ENCODE data around the gene ZDHHC14. TPM values are rescaled to one million over a fixed set of nuclear protein-coding genes. Genes with fewer than 3 reads are reported as not detected.

Gene ZDHHC14
- polyA plus RNA-seq, 2 of the 4 experiments (the other 2 are of a cell fraction) = 2.2 to 2.8 TPM

DNA sequence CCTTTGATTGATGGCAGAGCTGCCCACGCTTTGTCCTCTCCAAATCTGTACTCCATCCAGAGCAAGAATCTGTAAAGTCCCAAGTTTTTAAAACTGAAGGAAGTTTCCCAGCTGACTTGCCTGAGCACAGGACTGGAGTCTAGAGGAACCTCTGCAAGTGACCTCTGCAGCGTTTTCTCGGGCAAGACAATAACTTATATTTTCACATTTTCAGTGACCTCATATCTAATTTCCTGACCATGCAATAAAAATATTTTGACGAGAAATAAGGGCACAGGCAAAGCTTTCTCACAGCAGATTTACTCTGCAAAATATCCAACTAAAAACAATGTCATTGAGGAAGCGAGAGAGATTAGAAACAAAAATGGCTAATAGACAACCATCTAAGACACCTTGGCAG lies 256.5 kb downstream of the ZDHHC14 start:
- ChIA-PET CTCF (no interaction called here), POLR2A (no interaction called here)
- no peak overlapping the region for H3K4me2 ChIP-seq
- no peaks in the 10 kb centered on the region for H3K9me3 ChIP-seq
- no peak for FAIRE-seq
- no peaks in the 10 kb centered on the region for H3K4me1 ChIP-seq
- DNase-seq (ENCODE audit: low read depth in 1 of 2, low spot score in 1 of 2) = no peak
- WGBS (ENCODE audit: missing lambda C conversion rate) = 82% methylated on average over 5 of the region's 5 CpGs
- no peak overlapping the region for H3K27ac ChIP-seq
- ATAC-seq = no peak
- H3K4me3 ChIP-seq = no peak overlapping the region
- TF ChIP-seq ZSCAN20 (CRISPR knock-in tag; IDR thresholded peaks at IDR 0.05) (no peak), CEBPB (IDR thresholded peaks at IDR 0.05) (no peak), MAZ (IDR thresholded peaks at IDR 0.05; ENCODE audit: borderline replicate concordance, low read depth, low read length) (no peak), HEYL (CRISPR knock-in tag; IDR thresholded peaks at IDR 0.05) (no peak), TP53 (CRISPR knock-in tag; IDR thresholded peaks at IDR 0.05) (no peak), ESRRA (IDR thresholded peaks at IDR 0.05; ENCODE audit: borderline replicate concordance, low read length) (no peak), EP300 (IDR thresholded peaks at IDR 0.05) (no peak), RCOR1 (IDR thresholded peaks at IDR 0.05; ENCODE audit: low read depth, low read length) (no peak), JUNB (IDR thresholded peaks at IDR 0.05) (no peak), ZNF302 (CRISPR knock-in tag; IDR thresholded peaks at IDR 0.05) (no peak), FOSB (CRISPR knock-in tag; IDR thresholded peaks at IDR 0.05) (no peak), NFE2L2 (conservative IDR thresholded peaks at IDR 0.05; ENCODE audit: low read length) (no peak)
- TF ChIP-seq, protein P1, sequence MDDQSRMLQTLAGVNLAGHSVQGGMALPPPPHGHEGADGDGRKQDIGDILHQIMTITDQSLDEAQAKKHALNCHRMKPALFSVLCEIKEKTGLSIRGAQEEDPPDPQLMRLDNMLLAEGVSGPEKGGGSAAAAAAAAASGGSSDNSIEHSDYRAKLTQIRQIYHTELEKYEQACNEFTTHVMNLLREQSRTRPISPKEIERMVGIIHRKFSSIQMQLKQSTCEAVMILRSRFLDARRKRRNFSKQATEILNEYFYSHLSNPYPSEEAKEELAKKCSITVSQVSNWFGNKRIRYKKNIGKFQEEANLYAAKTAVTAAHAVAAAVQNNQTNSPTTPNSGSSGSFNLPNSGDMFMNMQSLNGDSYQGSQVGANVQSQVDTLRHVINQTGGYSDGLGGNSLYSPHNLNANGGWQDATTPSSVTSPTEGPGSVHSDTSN (IDR thresholded peaks at IDR 0.05) = no peak
- TF ChIP-seq, protein P2, sequence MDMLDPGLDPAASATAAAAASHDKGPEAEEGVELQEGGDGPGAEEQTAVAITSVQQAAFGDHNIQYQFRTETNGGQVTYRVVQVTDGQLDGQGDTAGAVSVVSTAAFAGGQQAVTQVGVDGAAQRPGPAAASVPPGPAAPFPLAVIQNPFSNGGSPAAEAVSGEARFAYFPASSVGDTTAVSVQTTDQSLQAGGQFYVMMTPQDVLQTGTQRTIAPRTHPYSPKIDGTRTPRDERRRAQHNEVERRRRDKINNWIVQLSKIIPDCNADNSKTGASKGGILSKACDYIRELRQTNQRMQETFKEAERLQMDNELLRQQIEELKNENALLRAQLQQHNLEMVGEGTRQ (IDR thresholded peaks at IDR 0.05) = no peak
- TF ChIP-seq, protein P3, sequence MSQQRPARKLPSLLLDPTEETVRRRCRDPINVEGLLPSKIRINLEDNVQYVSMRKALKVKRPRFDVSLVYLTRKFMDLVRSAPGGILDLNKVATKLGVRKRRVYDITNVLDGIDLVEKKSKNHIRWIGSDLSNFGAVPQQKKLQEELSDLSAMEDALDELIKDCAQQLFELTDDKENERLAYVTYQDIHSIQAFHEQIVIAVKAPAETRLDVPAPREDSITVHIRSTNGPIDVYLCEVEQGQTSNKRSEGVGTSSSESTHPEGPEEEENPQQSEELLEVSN (IDR thresholded peaks at IDR 0.05; ENCODE audit: borderline replicate concordance, low read depth) = no peak

DNA sequence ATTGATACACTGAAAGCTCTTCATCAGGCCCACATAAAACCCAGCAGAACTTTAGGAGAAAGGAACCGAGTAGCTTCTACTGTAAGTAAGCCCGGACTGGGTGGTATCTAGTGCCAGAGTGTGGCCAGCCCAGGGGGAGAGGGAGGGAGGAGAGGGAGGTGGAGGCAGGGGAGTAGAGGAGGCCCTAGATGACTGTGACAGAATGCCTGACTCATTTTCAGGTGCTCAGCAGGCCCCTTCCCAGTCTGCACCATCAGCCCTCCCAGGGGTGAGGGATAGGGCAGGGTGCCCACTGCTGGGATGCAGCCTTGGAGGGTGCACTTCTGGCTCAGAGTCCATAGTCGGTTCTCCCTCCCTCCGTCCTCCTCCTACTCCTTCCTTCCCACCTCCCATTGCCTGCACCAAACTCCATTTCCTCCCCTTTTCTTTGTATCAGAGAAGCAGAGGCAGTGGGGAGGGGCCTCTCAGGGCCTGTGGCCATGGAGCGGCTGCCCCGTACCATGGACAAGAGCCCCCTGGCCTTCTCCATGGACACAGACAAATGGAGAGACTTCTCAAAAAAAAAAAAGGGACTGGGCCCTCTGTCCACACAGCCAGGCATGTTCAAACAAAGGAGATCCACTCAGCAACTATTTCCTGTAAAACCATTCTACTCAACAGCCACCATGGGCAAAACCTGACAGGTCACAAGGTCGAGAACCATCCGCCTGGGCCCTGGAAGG lies 257.1 kb downstream of the ZDHHC14 start:
- ATAC-seq = no peak
- POLR2A ChIA-PET = no interaction called here

More for the DNA sequence above, 257.1 kb downstream of the ZDHHC14 start:
- DNase-seq (ENCODE audit: low read depth in 1 of 2, low spot score in 1 of 2) = no peak
- WGBS (ENCODE audit: missing lambda C conversion rate) = 87% methylated on average over 8 of the region's 8 CpGs
- no peaks in the 10 kb centered on the region for H3K9me3 ChIP-seq
- H3K27ac ChIP-seq = no peak overlapping the region
- TF ChIP-seq HEYL (CRISPR knock-in tag; IDR thresholded peaks at IDR 0.05) (no peak), FOSB (CRISPR knock-in tag; IDR thresholded peaks at IDR 0.05) (no peak), TP53 (CRISPR knock-in tag; IDR thresholded peaks at IDR 0.05) (no peak), BHLHE40 (IDR thresholded peaks at IDR 0.05; ENCODE audit: low read depth, low read length) (no peak), ZC3H11A (IDR thresholded peaks at IDR 0.05) (no peak), KDM1A (IDR thresholded peaks at IDR 0.05; ENCODE audit: low read depth) (no peak)
- TF ChIP-seq, protein P2 (IDR thresholded peaks at IDR 0.05) = no peak
- TF ChIP-seq, protein P4, sequence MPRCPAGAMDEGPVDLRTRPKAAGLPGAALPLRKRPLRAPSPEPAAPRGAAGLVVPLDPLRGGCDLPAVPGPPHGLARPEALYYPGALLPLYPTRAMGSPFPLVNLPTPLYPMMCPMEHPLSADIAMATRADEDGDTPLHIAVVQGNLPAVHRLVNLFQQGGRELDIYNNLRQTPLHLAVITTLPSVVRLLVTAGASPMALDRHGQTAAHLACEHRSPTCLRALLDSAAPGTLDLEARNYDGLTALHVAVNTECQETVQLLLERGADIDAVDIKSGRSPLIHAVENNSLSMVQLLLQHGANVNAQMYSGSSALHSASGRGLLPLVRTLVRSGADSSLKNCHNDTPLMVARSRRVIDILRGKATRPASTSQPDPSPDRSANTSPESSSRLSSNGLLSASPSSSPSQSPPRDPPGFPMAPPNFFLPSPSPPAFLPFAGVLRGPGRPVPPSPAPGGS (IDR thresholded peaks at IDR 0.05) = no peak
- CTCF ChIA-PET = no interaction called here
- no peak for FAIRE-seq
- H3K4me2 ChIP-seq = no peak overlapping the region
- H3K4me3 ChIP-seq = no peak overlapping the region
- no peaks in the 10 kb centered on the region for H3K4me1 ChIP-seq

Measured in A549 (cell line).